Breast epithelium (tissue), 4 donors: Measurements from ENCODE around the gene MAPT. TPM values are rescaled to one million over a fixed set of nuclear protein-coding genes. Genes with fewer than 3 reads are reported as not detected.

Experiments
- DNase-seq, 2 donors: peaks; one replicate each; pipeline ENCODE4 v3.0.0-alpha.2; 2019; ENCODE audit warnings: low spot score in 2 of 2
- H3K27ac ChIP-seq, 2 donors: fragments of 200-600 bp; sonication (generic) in 1 of 2; one replicate each; pipeline ENCODE4 v1.5.1; 2016 to 2019; ENCODE audit warnings: mild to moderate bottlenecking in 1 of 2
- H3K27me3 ChIP-seq, 2 donors: fragments of 200-600 bp; sonication (generic) in 1 of 2; one replicate each; pipeline versions ENCODE4 v1.5.1 to v1.6.0; 2017 to 2019; ENCODE audit warnings: control low read depth in 1 of 2, mild to moderate bottlenecking in 1 of 2
- H3K36me3 ChIP-seq: fragments of 200-600 bp; one replicate; pipeline ENCODE4 v1.5.1; 2019
- H3K4me1 ChIP-seq, 2 donors: fragments of 200-600 bp; sonication (generic); one replicate each; pipeline ENCODE4 v1.5.1; 2016 to 2019; ENCODE audit warnings: control low read depth in 1 of 2
- H3K4me3 ChIP-seq, 3 donors: fragments of 200-600 bp; sonication (generic); 1 replicate in 2 of 3; 2 replicates in 1 of 3; pipeline ENCODE4 v1.5.1; 2016 to 2019; ENCODE audit warnings: mild to moderate bottlenecking in 3 of 3, moderate library complexity in 2 of 3
- H3K9me3 ChIP-seq, 2 donors: fragments of 200-600 bp; sonication (generic) in 1 of 2; one replicate each; pipeline ENCODE4 v1.5.1; 2016 to 2019; ENCODE audit warnings: control low read depth in 1 of 2
- CTCF ChIP-seq, 3 donors: fragments of 450-650 bp; IDR thresholded peaks; one replicate each; pipeline ENCODE4 v1.5.1; 2016 to 2017; ENCODE audit warnings: antibody characterized with exemption in 3 of 3, mild to moderate bottlenecking in 3 of 3, moderate library complexity in 3 of 3
- POLR2A ChIP-seq: fragments of 450-650 bp; IDR thresholded peaks from one replicate; pipeline ENCODE4 v1.6.1; 2016; ENCODE audit warnings: antibody characterized with exemption, mild to moderate bottlenecking, moderate library complexity
- POLR2AphosphoS5 ChIP-seq, 3 donors: sonication (generic); formaldehyde crosslinking; IDR thresholded peaks; one replicate each; pipeline ENCODE4 v1.6.1; 2017; ENCODE audit warnings: antibody characterized with exemption in 3 of 3
- intact Hi-C: fragments of 100-400 bp; cut with DNase I; formaldehyde crosslinking; loops from one replicate; pipeline ENCODE4 v1.15.1; 2023; ENCODE audit warnings: low total_unique reads
- total RNA-seq, 3 donors: library from RNA; depleted of rRNA; stranded (reverse); fragments of >200 nt; gene quantifications; one replicate each; pipeline ENCODE4 v1.1.0, GENCODE V29; 2016

The MAPT gene
- total RNA-seq, 3 donors from 2014 or later, result 9.9 to 15.1 (median 12.4) TPM

- Histone ChIP-seq H3K27ac (no peak within 1 kb of the TSS), H3K9me3 (no peaks in the 10 kb centered on the region), H3K4me1 (no peaks in the 10 kb centered on the region), H3K27me3 (no peaks in the 10 kb centered on the region), H3K36me3 (no peaks in the 10 kb centered on the region), H3K4me3 (no peak within 1 kb of the TSS)
- no peak for DNase-seq
- TF ChIP-seq CTCF (IDR thresholded peaks at IDR 0.05), result no peak
- TF ChIP-seq POLR2A, result no peak
- no peak for TF ChIP-seq POLR2AphosphoS5 (IDR thresholded peaks at IDR 0.05)
- intact Hi-C loops, result no loop called here
Observed at GRCh38 chr17:45998987-45999899, 104.9 kb downstream of the MAPT start, which contains the start of gene STH. Gene STH (plus strand): TSS chr17:45999250. CDS start chr17:45999280, 30 bp downstream.

GRCh38 chr17:45999900-46000290, 105.5 kb downstream of the MAPT start:
- Histone ChIP-seq H3K4me3 (no peak overlapping the region), H3K27ac (no peak overlapping the region), H3K9me3 (no peaks in the 10 kb centered on the region), H3K4me1 (no peaks in the 10 kb centered on the region), H3K36me3 (no peaks in the 10 kb centered on the region), H3K27me3 (no peaks in the 10 kb centered on the region)
- DNase-seq, result no peak
- intact Hi-C loops, result no loop called here
- no peak for TF ChIP-seq POLR2AphosphoS5 (IDR thresholded peaks at IDR 0.05)
- TF ChIP-seq CTCF (IDR thresholded peaks at IDR 0.05), result no peak
- no peak for TF ChIP-seq POLR2A

- no peak overlapping the region for H3K4me3 ChIP-seq
- no peaks in the 10 kb centered on the region for H3K9me3 ChIP-seq
- intact Hi-C loops, result no loop called here
- no peak for TF ChIP-seq CTCF (IDR thresholded peaks at IDR 0.05)
- TF ChIP-seq POLR2A, result no peak
- TF ChIP-seq POLR2AphosphoS5 (IDR thresholded peaks at IDR 0.05), result no peak
- no peak overlapping the region for H3K27ac ChIP-seq
- no peaks in the 10 kb centered on the region for H3K4me1 ChIP-seq
- no peaks in the 10 kb centered on the region for H3K36me3 ChIP-seq
- no peaks in the 10 kb centered on the region for H3K27me3 ChIP-seq
- DNase-seq, result no peak
Observed at GRCh38 chr17:46000292-46000691, 105.9 kb downstream of the MAPT start.

GRCh38 chr17:46000757-46001156, 106.4 kb downstream of the MAPT start:
- intact Hi-C loops, result no loop called here
- no peaks in the 10 kb centered on the region for H3K4me1 ChIP-seq
- no peaks in the 10 kb centered on the region for H3K36me3 ChIP-seq
- no peaks in the 10 kb centered on the region for H3K9me3 ChIP-seq
- no peak overlapping the region for H3K4me3 ChIP-seq
- TF ChIP-seq POLR2AphosphoS5 (IDR thresholded peaks at IDR 0.05) (no peak), POLR2A (no peak), CTCF (IDR thresholded peaks at IDR 0.05) (no peak)
- no peak for DNase-seq
- no peak overlapping the region for H3K27ac ChIP-seq
- H3K27me3 ChIP-seq, result no peaks in the 10 kb centered on the region
